GDM1 (cell line): Measurements from ENCODE around the gene PCDHB4.
"Not testable (repeated sequence)": the region's sequence is repeated elsewhere in the genome, so short reads cannot be mapped to it uniquely, and the experiment has no call there.

Experiments used
- DNase-seq: peaks from one replicate; lab custom pipeline; 2025; lab: John Stamatoyannopoulos, UW

PCDHB4 gene

GRCh38 chr5:141121563-141121962 is at the start of gene PCDHB4:
TSS of gene PCDHB4 (plus strand) at chr5:141121818. CDS start at chr5:141121999, 181 bp downstream.
- no peak for DNase-seq

GRCh38 chr5:141077826-141078225 is 43.8 kb upstream of the PCDHB4 start:
- DNase-seq: no peak

DNA sequence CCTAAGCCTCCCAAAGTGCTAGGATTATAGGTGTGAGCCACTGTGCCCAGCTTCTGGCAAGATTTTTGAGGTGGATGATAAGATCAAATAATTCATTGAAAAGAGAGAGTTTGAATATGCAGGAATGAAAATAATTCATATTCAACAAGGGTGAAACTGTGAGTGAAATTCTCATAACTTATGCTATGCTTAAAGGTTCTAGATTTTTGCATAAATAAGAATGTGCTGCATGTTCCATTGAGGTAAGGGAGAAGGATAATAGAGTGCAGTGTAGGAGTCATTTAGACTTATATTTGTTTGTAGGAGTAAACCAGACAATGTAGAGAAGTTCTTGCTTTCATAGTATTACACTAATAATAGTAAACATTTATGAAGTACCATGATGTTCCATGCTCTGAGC is 39.4 kb upstream of the PCDHB4 start:
- DNase-seq: no peak

DNA sequence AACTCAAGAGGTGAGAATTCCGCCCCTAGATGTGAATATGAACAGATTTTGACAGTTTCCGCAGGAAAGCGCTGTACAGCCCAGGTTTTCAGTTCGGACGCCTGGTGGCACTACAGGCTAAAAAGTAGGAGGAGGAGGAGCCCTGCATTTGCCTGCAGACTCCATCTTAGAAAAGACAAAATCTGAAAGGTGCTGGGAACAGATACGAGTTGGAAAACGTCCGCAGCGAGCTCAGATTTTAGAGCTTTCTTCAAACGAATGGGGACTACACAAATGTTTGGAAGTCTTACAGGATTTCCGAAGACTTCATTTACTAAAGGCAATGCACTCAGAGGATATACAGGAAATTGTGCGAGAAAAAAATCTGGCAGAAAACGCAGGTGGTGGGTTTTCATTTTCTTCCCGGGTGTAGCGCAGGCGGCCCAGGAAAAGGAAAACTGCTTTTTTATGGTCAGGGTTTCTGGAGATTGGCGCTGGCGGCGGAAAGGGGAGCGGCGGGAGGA is 37.1 kb upstream of the PCDHB4 start:
- DNase-seq: peak; percentile 1

- DNase-seq: no peak
These were observed 26.9 kb upstream of the PCDHB4 start, which contains the start of gene PCDHB2 for GRCh38 chr5:141094481-141095262. TSS of gene PCDHB2 (plus strand) at chr5:141094615. CDS start at chr5:141094791, 176 bp downstream.

DNA sequence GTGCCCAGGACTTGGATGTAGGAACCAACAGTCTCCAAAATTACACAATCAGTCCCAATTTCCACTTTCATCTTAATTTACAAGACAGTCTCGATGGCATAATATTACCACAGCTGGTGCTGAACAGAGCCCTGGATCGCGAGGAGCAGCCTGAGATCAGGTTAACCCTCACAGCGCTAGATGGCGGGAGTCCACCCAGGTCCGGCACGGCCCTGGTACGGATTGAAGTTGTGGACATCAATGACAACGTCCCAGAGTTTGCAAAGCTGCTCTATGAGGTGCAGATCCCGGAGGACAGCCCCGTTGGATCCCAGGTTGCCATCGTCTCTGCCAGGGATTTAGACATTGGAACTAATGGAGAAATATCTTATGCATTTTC is 26.4 kb upstream of the PCDHB4 start:
- DNase-seq: no peak

DNA sequence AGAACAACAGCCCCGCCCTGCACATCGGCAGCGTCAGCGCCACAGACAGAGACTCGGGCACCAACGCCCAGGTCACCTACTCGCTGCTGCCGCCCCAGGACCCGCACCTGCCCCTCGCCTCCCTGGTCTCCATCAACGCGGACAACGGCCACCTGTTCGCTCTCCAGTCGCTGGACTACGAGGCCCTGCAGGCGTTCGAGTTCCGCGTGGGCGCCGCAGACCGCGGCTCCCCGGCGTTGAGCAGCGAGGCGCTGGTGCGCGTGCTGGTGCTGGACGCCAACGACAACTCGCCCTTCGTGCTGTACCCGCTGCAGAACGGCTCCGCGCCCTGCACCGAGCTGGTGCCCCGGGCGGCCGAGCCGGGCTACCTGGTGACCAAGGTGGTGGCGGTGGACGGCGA is 25.4 kb upstream of the PCDHB4 start:
- not testable (repeated sequence) for DNase-seq

GRCh38 chr5:141096586-141096985 is 25.0 kb upstream of the PCDHB4 start:
- DNase-seq: not testable (repeated sequence)

DNA sequence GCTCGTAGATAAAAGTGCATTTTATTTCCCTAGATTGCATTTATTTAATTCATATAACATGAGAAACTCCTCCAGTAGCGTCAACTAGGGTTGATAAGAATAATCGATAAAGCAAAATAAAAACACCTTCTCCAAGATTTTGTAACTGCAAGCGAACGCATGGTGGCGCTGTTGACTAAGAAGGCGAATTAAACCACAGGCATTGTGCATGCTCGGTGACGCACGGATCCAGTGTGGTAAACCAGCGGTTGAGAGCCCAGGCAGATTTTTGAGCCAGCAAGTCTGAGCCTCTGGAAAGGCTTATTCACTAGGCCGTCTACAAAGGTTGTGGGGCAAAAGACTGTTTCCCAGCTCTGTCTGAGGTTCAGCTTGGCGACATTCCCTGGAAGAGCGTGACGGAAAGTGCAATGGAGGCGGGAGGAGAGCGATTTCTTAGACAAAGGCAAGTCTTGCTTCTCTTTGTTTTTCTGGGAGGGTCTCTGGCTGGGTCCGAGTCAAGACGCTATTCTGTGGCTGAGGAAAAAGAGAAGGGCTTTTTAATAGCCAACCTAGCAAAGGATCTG is 21.3 kb upstream of the PCDHB4 start, which contains the start of gene PCDHB3:
PCDHB3 (plus strand) TSS at position 231 of the 563 bp plus-strand sequence; CDS start at position 408, 177 bp downstream.
- DNase-seq: peak; percentile 51

DNA sequence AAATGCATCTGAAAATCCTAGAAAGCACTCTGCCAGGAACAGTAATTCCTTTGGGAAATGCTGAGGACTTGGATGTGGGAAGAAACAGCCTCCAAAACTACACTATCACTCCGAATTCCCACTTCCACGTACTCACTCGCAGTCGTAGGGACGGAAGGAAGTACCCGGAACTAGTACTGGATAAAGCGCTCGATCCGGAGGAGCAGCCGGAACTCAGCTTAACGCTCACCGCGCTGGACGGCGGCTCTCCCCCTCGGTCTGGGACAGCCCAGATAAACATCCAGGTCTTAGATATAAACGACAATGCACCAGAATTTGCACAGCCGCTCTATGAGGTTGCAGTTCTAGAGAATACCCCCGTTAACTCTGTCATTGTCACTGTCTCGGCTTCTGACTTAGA is 20.6 kb upstream of the PCDHB4 start:
- no peak for DNase-seq

- not testable (repeated sequence) for DNase-seq
These were observed 19.5 kb upstream of the PCDHB4 start for GRCh38 chr5:141102070-141102469.

DNA sequence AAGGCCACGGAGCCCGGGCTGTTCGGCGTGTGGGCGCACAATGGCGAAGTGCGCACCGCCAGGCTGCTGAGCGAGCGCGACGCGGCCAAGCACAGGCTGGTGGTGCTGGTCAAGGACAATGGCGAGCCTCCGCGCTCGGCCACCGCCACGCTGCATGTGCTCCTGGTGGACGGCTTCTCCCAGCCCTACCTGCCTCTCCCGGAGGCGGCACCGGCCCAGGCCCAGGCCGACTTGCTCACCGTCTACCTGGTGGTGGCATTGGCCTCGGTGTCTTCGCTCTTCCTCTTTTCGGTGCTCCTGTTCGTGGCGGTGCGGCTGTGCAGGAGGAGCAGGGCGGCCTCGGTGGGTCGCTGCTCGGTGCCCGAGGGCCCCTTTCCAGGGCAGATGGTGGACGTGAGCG is 19.1 kb upstream of the PCDHB4 start:
- not testable (repeated sequence) for DNase-seq

- no peak for DNase-seq
These were observed 16.3 kb upstream of the PCDHB4 start for GRCh38 chr5:141105350-141105749.

DNA sequence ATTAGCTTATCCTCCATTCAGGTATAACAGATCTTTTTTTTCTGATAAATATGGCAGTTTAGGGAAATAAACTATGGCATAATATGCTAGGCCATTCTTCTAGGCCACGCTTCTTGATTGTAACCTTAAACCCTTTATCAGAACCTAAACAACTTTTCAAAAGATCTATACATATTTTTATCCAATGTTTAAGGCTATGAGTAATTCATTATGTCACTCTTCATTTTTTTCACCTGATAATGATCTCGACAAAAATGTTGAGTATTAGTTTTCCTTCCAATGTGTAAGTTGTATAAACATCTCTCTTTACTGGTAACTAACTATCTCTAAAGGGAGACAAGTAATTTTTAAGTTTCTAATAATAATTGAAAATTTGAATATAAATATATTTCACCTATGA is 2.4 kb upstream of the PCDHB4 start:
- DNase-seq: no peak

- no peak for DNase-seq
These were observed 367 bp downstream of the PCDHB4 start for GRCh38 chr5:141121985-141122384.

GRCh38 chr5:141123396-141124135 is 1.9 kb downstream of the PCDHB4 start:
- not testable (repeated sequence) for DNase-seq

- DNase-seq: no peak
These were observed 5.7 kb downstream of the PCDHB4 start for GRCh38 chr5:141127305-141127704.

- no peak for DNase-seq
These were observed 13.6 kb downstream of the PCDHB4 start, which contains the start of gene PCDHB5 for GRCh38 chr5:141135030-141135717. TSS of gene PCDHB5 (plus strand) at chr5:141135206. CDS start at chr5:141135435, 229 bp downstream.

DNA sequence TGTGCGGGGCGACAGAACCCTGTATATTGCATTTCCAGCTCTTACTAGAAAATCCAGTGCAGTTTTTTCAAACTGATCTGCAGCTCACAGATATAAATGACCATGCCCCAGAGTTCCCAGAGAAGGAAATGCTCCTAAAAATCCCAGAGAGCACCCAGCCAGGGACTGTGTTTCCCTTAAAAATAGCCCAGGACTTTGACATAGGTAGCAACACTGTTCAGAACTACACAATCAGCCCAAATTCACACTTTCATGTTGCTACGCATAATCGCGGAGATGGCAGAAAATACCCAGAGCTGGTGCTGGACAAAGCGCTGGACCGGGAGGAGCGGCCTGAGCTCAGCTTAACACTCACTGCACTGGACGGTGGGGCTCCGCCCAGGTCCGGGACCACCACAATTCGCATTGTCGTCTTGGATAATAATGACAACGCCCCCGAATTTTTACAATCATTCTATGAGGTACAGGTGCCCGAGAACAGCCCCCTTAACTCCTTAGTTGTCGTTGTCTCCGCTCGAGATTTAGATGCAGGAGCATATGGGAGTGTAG is 14.2 kb downstream of the PCDHB4 start:
- DNase-seq: no peak

GRCh38 chr5:141137346-141137745 is 15.7 kb downstream of the PCDHB4 start:
- not testable (repeated sequence) for DNase-seq

DNA sequence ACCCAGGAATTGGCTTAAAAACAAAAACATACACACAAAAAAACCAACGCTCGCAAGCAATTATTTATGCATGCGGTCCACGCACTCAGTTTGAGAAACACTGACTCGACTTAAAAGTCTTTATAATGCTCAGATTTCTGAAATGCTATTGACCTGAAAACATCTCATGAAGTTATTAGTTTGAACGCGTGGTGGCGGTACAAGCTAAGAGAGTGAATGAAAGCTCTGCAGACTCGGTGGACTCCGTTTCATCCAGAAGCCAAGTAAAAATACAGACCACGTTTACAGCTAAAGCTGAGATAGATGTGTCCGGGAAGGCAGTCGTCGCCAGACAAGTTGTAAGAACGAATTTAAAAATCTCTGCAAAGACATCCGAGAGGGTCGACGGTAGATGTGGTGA is 28.2 kb downstream of the PCDHB4 start, which contains the start of gene PCDHB6:
PCDHB6 (plus strand) TSS at position 246 of the 400 bp plus-strand sequence. CDS start 201 bp downstream, outside the sequence.
- DNase-seq: no peak
